Activated CD8-positive, alpha-beta memory T cell treated with anti-CD3 and anti-CD28 coated beads for 1 hour (primary cell): ENCODE measurements around the gene STK32C.
"Not testable (repeated sequence)": the region's sequence is repeated elsewhere in the genome, so short reads cannot be mapped to it uniquely, and the experiment has no call there.

Experiments used
- DNase-seq, 2 donors: peaks; one replicate each; pipeline ENCODE4 v3.0.0-alpha.2; 2020; ENCODE audit warnings: low read depth in 1 of 2; ENCODE audit errors: extremely low read depth in 1 of 2

Gene STK32C

GRCh38 chr10:132338876-132339275, 31.1 kb upstream of the STK32C start:
- DNase-seq: no peak

- not testable (repeated sequence) for DNase-seq
Observed at GRCh38 chr10:132337854-132338253, 30.1 kb upstream of the STK32C start.

DNA sequence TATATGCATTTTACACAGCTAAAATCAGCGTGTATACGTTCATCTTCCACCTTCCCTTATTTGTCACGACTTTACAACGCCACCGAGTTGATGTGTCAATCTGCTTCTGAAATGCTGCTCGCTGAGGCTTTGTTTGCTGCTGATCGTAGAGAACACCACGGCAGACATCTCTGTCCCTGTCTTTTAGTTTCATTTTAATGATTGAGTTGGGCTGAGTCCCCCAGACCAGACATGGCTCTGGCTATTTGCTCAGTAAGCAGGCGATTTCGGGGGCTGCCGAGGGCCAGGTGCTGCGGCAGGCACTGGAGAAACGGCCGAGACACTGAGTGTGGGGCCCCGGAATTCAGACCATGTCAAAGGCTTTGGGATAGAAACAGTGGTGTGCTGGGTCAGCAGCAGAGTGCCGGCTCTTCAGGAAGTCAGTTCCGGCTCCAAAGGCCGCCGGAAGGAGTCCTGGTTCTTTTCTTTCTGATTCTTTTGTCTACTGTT, 29.2 kb upstream of the STK32C start:
- no peak for DNase-seq

- DNase-seq: no peak
Observed at GRCh38 chr10:132336064-132336746, 28.5 kb upstream of the STK32C start.

DNA sequence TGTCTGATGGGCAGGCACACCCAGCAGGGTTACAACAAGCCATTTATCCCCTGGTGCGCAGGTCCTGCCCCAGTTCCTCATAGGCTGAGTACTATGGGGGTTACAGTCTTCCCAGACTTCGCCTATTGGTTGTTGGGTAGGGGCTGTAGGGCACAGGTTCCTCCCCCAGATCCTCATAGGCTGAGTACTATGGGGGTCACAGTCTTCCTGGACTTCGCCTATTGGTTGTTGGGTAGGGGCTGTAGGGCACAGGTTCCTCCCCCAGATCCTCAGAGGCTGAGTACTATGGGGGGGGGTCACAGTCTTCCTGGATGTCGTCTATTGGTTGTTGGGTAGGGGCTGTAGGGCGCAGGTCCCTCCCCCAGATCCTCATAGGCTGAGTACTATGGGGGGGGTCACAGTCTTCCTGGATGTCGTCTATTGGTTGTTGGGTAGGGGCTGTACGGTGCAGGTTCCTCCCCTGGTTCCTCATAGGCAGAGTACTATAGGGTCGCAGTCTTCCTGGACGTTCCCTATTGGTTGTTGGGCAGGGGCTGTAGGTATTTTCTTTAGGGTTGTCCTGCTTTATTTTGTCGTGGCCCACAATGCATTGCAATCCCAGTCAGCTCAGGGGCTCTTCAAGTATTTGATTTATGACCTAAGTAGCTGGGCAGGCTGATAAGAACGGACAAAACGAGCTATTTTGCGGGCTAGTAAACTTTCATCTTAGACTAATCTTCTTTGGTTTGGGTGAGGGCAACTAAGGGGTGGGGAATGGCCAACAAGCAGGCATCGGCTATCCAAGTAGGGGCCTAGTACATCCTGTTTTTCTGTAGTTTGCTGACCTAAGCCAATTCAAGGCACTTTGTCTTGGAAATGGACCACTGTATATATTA, 27.7 kb upstream of the STK32C start:
- no peak for DNase-seq

GRCh38 chr10:132334631-132335188, 27.0 kb upstream of the STK32C start:
- DNase-seq: no peak

DNA sequence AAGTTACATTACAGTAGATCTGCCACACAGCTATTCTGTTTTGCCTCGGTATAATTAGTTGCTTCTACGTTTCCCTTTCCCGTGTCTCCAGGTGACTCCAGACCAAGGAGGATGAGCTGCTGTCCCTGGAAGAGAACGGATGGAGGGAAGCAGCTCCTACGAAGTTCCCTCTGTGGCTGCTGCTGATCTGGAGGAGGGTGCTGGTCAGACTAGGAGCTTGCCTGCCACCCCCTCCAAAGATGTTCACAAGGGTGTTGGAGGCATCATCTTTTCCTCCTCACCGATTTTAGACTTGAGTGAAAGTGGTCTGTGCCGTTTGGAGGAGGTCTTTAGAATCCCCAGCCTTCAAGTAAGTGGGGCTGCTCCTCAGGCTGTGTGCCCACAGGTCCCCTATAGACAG, 25.6 kb upstream of the STK32C start:
- no peak for DNase-seq

GRCh38 chr10:132332433-132332754, 24.6 kb upstream of the STK32C start:
- DNase-seq: no peak

DNA sequence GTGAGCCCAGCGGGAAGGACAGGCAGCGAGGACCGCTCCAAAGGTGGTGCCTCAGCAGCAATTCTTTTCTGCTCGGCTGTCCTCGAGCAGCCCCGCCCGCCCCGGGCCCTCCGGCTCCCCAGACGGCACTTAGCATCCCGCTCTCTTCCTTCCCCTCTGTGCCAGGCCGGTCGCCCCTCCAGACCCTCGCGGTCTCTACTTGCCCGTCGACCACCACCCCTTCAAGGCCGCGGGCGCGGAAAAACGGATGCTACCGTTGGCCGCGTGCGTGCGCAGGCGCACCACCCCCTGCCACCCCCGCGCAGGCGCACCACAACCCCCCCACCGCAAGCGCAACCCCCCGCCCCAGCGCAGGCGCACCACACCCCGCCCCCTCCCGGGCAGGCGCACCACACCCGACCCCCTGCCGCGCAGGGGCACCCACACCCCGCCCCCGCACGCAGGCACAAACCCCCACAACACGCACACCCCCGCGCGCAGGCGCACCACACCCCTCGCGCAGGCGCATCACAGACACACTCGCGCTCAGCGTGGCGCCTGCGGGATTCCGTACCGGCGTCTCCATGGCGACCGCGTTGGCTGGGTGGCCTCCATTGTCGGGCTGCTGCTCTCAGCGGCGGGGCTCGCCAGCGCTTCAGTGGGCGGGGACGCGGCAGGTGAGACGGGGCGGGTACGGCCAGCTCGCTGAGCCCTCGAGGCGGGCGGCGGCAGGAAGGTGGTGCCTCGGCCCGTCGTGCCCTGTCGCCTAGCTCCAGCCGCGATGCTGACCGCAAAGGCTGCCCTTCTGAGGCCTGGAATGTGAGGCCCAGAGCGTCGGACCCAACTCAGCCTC, 24.1 kb upstream of the STK32C start, which contains the start of gene LRRC27:
Gene LRRC27, plus strand, starts transcription at position 593 of the 832 bp plus-strand sequence. CDS start 1,332 bp downstream, outside the sequence.
- peak; percentile 99 to 100 for DNase-seq

GRCh38 chr10:132330486-132330833, 22.7 kb upstream of the STK32C start:
- no peak for DNase-seq

GRCh38 chr10:132329565-132330485, 22.1 kb upstream of the STK32C start:
- DNase-seq: no peak

DNA sequence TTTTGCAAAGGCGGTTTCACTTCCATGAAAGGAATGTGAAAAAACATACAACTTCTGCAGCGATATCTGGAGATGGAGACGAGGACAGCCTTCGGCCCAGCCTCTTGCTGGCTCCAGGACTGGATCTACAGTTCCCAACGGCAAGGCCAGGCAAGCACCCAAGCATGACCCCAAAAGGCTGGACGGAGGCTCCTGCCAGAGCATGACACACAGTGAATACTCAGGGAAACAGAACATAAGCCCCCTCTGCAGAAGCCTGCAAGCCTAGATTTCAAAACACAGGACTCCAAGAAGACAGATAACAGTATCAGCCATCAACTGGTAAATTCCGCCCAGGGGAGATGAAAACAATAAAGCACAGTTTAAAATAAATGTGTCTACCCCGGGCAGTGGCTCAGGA, 21.0 kb upstream of the STK32C start:
- no peak for DNase-seq

GRCh38 chr10:132328106-132328505, 20.4 kb upstream of the STK32C start:
- DNase-seq: no peak

GRCh38 chr10:132326925-132327324, 19.2 kb upstream of the STK32C start:
- no peak for DNase-seq

GRCh38 chr10:132326344-132326889, 18.7 kb upstream of the STK32C start:
- no peak for DNase-seq

- no peak for DNase-seq
Observed at GRCh38 chr10:132324186-132324585, 16.4 kb upstream of the STK32C start.

DNA sequence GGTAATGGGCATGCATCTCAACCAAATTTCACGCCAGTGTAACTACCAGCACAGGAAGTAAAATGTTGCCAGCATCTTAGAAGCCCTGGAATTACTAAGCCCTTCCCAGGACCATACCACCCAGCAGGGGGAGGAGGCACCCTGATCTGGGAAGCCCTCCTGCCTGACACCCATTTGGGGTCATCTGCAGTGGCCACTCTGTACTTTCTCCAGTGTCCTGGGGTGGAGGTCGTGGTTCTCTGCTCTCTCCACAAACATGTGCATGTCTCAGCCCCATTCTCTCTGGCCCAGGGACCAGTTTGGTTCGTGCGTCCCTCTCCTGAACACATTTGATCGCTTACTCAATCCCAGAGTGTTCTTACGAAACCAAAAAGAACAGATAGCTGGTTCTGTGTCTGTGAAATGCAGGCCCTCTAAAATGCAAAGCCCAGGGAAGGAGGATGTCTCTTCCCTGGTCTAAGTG, 14.9 kb upstream of the STK32C start:
- no peak for DNase-seq

- DNase-seq: no peak
Observed at GRCh38 chr10:132321726-132322125, 14.0 kb upstream of the STK32C start.

- no peak for DNase-seq
Observed at GRCh38 chr10:132320654-132321469, 13.1 kb upstream of the STK32C start.
